MCF 10A (cell line): ENCODE data around the gene SDK1. TPM values are rescaled to one million over a fixed set of nuclear protein-coding genes. Genes with fewer than 3 reads are reported as not detected.

Experiments used
- BruUV-seq: library from RNA; stranded (reverse); fragments of 400-500 nt; replicated peaks from 2 replicates; lab custom pipeline; 2021; lab: Mats Ljungman, UMichigan
- CTCF ChIA-PET: fragments of 300-600 bp; sonication (Branson Sonifier 250); formaldehyde crosslinking; extraction: SDS; loops from one replicate; lab custom pipeline; 2021; ENCODE audit warnings: antibody characterized with exemption, inconsistent platforms; lab: Yijun Ruan, JAX
- POLR2A ChIA-PET: fragments of 300-600, 350-650 bp; sonication (Branson Sonifier 250); formaldehyde crosslinking; extraction: SDS; loops from one replicate; lab custom pipeline; 2020; ENCODE audit warnings: antibody characterized with exemption, inconsistent platforms; lab: Yijun Ruan, JAX
- DNase-seq: peaks from one replicate; pipeline ENCODE4 v3.0.0-alpha.2; 2018; ENCODE audit not compliant: unreplicated experiment
- H3K27ac Mint-ChIP-seq: one replicate; pipeline ENCODE4 v1.8.0; 2022; ENCODE audit warnings: mild to moderate bottlenecking, low read depth, mixed read lengths; ENCODE audit not compliant: unreplicated experiment
- H3K27me3 Mint-ChIP-seq: one replicate; pipeline ENCODE4 v1.8.0; 2022; ENCODE audit warnings: mixed read lengths; ENCODE audit not compliant: insufficient read depth, unreplicated experiment
- H3K36me3 Mint-ChIP-seq: one replicate; pipeline ENCODE4 v1.8.0; 2022; ENCODE audit warnings: mild to moderate bottlenecking, moderate library complexity, mixed read lengths; ENCODE audit not compliant: insufficient read depth, unreplicated experiment
- H3K4me1 Mint-ChIP-seq: one replicate; pipeline ENCODE4 v1.8.0; 2022; ENCODE audit warnings: mixed read lengths; ENCODE audit not compliant: insufficient read depth, unreplicated experiment
- H3K4me3 Mint-ChIP-seq: one replicate; pipeline ENCODE4 v1.8.0; 2022; ENCODE audit warnings: mild to moderate bottlenecking, moderate library complexity, mixed read lengths; ENCODE audit not compliant: unreplicated experiment
- H3K9me3 Mint-ChIP-seq: one replicate; pipeline ENCODE4 v1.8.0; 2022; ENCODE audit warnings: mixed read lengths; ENCODE audit not compliant: unreplicated experiment
- intact Hi-C: fragments of 100-400 bp; cut with micrococcal nuclease; formaldehyde crosslinking; loops from 2 replicates; pipeline ENCODE4 v1.14.1; 2022
- total RNA-seq: library from RNA; stranded (reverse); gene quantifications from 2 replicates; pipeline ENCODE4 v1.2.3, GENCODE V29; 2022
- TF ChIP-seq, protein P1 (sequence below): fragments of 200-600 bp; IDR thresholded peaks from one replicate; pipeline ENCODE4 v1.8.0; 2022; ENCODE audit warnings: antibody characterized with exemption, mild to moderate bottlenecking; ENCODE audit not compliant: unreplicated experiment

The SDK1 gene
- total RNA-seq, 1 experiment from 2014 or later, result 3.3 TPM

DNA sequence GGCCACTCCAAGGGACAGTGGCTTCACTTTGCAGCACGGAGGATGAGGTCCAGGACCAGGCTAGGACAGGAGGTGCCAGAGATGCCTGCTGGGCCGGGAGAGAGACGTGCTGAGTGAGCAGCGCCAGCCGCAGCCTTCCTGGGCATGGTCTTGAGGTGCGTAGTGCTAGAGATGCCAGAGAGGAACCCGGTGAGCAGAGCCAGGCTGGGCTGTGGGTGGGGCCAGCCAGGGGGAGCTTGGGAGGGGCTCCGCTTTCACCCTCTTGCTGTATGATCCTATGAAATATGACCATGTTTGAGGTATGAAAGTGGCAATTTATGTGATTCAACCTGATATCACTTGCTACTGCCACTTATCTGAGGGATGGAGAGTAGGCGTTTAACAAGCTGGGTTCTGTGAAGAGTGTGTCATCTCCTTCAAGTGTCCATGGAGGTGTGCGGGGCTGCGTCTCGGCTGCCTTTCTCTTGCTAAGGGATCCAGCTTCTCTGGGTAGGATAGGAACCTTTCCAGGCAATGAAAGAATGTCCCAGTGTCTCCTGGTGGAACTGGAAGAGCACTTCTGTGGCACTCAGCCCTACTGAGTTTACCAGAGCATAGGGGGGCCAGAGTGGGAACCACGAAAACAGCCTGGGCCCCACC, 862.6 kb downstream of the SDK1 start:
- Mint-ChIP-seq H3K27ac (no peak overlapping the region), H3K9me3 (no peaks in the 10 kb centered on the region), H3K4me3 (no peak overlapping the region), H3K27me3 (no peaks in the 10 kb centered on the region), H3K36me3 (no peaks in the 10 kb centered on the region), H3K4me1 (peaks cover 9% of the 10 kb centered on the region)
- no peak for DNase-seq
- intact Hi-C loops, result no loop called here
- POLR2A ChIA-PET, result interaction anchor here (0.5 kb wide), 1 partner anchor 108 kb away, joined by 3 read pairs; no protein-coding TSS in a partner anchor
- TF ChIP-seq, protein P1, sequence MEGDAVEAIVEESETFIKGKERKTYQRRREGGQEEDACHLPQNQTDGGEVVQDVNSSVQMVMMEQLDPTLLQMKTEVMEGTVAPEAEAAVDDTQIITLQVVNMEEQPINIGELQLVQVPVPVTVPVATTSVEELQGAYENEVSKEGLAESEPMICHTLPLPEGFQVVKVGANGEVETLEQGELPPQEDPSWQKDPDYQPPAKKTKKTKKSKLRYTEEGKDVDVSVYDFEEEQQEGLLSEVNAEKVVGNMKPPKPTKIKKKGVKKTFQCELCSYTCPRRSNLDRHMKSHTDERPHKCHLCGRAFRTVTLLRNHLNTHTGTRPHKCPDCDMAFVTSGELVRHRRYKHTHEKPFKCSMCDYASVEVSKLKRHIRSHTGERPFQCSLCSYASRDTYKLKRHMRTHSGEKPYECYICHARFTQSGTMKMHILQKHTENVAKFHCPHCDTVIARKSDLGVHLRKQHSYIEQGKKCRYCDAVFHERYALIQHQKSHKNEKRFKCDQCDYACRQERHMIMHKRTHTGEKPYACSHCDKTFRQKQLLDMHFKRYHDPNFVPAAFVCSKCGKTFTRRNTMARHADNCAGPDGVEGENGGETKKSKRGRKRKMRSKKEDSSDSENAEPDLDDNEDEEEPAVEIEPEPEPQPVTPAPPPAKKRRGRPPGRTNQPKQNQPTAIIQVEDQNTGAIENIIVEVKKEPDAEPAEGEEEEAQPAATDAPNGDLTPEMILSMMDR, result no peak
- CTCF ChIA-PET, result no interaction called here
- no TSS peak for BruUV-seq

GRCh38 chr7:4164556-4164955, 863.5 kb downstream of the SDK1 start:
- Mint-ChIP-seq H3K36me3 (no peaks in the 10 kb centered on the region), H3K4me3 (no peak overlapping the region), H3K9me3 (no peaks in the 10 kb centered on the region), H3K27me3 (no peaks in the 10 kb centered on the region), H3K27ac (no peak overlapping the region), H3K4me1 (peaks cover 10% of the 10 kb centered on the region)
- ChIA-PET POLR2A (interaction anchor here (0.6 kb wide), 1 partner anchor 1062 kb away, joined by 3 read pairs; no protein-coding TSS in a partner anchor), CTCF (no interaction called here)
- no TSS peak for BruUV-seq
- TF ChIP-seq, protein P1, result no peak
- DNase-seq, result no peak
- intact Hi-C loops, result no loop called here

DNA sequence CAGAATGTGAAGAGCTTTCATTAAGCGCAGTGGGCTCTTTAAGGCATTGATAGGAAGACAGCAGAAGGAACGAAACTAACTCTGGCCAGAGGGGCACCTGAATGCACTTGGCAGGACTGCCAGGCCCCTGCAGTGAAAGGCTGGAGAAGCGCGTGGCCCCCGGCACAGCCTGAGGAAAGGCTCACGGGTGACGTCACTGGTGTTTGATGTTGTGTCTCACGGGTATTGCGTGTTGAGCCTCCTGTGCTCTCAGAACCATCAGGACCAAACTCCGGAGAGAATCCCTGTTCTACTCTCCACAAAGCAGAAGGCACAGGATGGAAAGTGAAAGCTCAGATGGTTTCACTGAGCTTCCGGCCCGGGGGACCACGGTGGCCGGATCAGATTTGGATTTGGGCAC, 865.3 kb downstream of the SDK1 start:
- Mint-ChIP-seq H3K36me3 (no peaks in the 10 kb centered on the region), H3K4me1 (peaks cover 8% of the 10 kb centered on the region), H3K4me3 (no peak overlapping the region), H3K27me3 (peaks cover 12% of the 10 kb centered on the region), H3K27ac (no peak overlapping the region), H3K9me3 (no peaks in the 10 kb centered on the region)
- DNase-seq, result no peak
- intact Hi-C loops, result no loop called here
- ChIA-PET CTCF (no interaction called here), POLR2A (no interaction called here)
- TF ChIP-seq, protein P1, result no peak
- BruUV-seq, result no TSS peak

DNA sequence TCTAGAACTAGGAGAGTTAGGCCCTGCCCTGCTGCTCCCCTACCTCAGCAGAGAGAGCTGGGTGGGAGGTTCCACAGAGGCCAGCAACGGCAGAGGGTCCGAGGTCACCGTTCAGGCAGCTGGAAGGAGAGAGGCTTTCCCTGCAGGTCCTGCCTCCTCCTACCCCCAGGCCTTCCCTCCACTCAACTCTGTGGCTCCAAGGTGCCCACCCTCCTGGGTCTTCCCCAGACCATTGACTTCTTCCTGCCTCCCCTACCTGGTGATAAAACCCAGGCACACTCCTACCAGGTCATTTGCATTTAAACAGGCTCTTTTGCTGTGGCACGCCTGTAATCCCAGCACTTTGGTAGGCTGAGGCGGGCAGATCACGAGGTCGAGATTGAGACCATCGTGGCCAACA, 865.8 kb downstream of the SDK1 start:
- H3K4me1 Mint-ChIP-seq, result peaks cover 8% of the 10 kb centered on the region
- no peaks in the 10 kb centered on the region for H3K36me3 Mint-ChIP-seq
- intact Hi-C loops, result no loop called here
- H3K27ac Mint-ChIP-seq, result no peak overlapping the region
- TF ChIP-seq, protein P1, result no peak
- no peak for DNase-seq
- no peak overlapping the region for H3K4me3 Mint-ChIP-seq
- BruUV-seq, result no TSS peak
- POLR2A ChIA-PET, result interaction anchor here (0.6 to 1.2 kb wide), 2 partner anchors 9 to 74 kb away, joined by 3 read pairs; no protein-coding TSS in a partner anchor
- peaks cover 14% of the 10 kb centered on the region for H3K27me3 Mint-ChIP-seq
- CTCF ChIA-PET, result no interaction called here
- H3K9me3 Mint-ChIP-seq, result no peaks in the 10 kb centered on the region
